G401.6 (cell line): ENCODE measurements around the gene CELA2A.
"Not testable (repeated sequence)": the region's sequence is repeated elsewhere in the genome, so short reads cannot be mapped to it uniquely, and the experiment has no call there.

Experiments
- FAIRE-seq: peaks from 2 replicates; lab custom pipeline; 2012; peaks lifted over from hg19 to GRCh38; lab: Jason Lieb, UNC

The CELA2A gene

GRCh38 chr1:15425521-15425920 is 31.0 kb upstream of the CELA2A start:
- FAIRE-seq: no peak

GRCh38 chr1:15425958-15426357 is 30.6 kb upstream of the CELA2A start:
- no peak for FAIRE-seq

GRCh38 chr1:15426492-15427279 is 29.8 kb upstream of the CELA2A start:
- FAIRE-seq: no peak

GRCh38 chr1:15427280-15427666 is 29.3 kb upstream of the CELA2A start:
- FAIRE-seq: no peak

GRCh38 chr1:15428252-15428651 is 28.3 kb upstream of the CELA2A start:
- FAIRE-seq: not testable (repeated sequence)

GRCh38 chr1:15428815-15429435 is 27.6 kb upstream of the CELA2A start:
- no peak for FAIRE-seq

DNA sequence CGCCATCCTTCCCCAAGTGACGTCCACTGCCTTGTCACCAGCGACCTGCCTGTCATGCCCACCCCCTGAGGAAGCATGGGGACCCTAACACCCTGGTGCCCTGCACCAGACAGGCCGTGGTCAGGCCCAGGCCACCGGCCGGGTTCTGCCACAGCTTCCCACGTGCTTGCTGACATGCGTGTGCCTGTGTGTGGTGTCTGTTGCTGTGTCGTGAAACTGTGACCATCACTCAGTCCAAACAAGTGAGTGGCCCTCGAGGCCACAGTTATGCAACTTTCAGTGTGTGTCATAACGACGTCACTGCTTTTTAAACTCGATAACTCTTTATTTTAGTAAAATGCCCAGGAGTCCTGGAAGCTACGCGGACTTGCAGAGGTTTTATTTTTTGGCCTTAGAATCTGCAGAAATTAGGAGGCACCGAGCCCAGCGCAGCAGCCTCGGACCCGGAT is 26.8 kb upstream of the CELA2A start:
- FAIRE-seq: no peak

DNA sequence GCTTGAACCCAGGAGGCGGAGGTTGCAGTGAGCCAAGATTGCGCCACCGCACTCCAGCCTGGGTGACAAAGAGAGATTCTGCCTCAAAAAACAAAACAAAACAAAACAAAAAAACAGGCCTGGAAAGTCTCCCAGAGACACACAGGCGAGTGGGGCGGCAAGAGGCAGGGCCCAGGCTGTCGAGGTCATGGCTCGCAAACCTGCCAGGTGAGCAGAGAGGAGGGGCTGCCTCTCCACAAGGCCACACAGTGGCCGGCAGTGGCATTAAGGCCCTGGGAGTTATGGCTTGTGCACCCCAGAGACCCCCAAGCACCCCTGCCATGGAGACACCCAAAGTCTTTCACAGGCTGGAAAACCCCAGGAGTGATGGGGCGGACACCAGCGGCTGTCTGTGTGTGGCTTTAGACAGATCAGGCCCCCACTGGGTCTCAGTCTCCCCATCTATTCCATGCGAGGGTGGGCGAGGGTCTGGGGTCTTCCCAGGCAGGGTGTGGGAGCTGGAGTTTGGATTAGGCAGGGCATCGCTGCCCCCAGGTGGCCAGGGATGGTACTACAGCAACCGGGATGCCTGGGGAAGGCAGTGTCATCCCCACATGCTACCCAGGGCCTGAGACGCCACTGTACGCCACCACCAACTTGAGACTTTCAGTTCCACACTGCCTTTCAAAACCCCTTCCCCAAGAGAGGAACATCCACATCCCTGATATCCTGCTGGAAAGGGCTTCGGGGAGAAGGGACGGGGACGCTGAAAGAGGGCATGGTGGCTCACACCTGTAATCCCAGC is 25.6 kb upstream of the CELA2A start:
- FAIRE-seq: no peak

- no peak for FAIRE-seq
Measured at GRCh38 chr1:15431571-15431948, 25.0 kb upstream of the CELA2A start.

DNA sequence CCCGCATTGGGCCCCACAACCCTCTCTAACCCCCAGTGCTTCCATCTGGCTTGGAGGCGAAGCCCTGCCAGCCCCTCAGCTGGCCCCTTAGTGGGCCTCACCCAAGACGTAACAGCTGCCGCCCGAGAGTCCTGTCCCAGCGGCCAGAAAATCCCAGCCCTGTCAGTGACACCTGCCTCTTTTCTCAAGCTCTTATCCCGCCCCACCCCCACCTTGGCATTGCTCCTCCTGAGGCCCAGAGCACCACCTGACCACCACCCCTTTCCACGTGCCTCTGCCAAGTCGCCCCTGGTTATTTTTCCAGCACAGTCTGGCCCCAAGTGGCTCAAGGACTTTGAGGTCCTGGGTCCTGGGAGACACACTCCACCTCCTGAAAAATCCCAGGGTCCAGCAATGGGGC is 24.2 kb upstream of the CELA2A start:
- no peak for FAIRE-seq

DNA sequence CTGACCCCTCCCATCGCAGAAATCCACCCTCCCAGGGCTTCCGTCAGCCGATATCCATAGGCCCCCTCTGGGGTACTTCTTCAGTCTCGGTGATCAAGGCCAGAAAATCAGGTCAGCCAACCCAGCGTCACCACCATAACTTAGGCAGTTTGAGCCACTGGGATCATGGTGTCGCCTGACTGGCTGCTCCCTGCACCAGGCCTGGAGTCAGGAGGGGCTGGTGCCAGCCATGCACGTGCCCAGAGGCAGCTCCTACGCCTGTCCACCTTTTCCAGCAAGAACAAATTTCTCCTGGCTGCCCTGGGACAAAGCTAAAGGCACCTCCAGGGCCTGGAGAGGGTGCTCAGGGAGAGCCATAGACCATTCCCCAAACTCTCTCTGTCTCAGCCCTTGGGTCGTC is 23.1 kb upstream of the CELA2A start:
- no peak for FAIRE-seq

DNA sequence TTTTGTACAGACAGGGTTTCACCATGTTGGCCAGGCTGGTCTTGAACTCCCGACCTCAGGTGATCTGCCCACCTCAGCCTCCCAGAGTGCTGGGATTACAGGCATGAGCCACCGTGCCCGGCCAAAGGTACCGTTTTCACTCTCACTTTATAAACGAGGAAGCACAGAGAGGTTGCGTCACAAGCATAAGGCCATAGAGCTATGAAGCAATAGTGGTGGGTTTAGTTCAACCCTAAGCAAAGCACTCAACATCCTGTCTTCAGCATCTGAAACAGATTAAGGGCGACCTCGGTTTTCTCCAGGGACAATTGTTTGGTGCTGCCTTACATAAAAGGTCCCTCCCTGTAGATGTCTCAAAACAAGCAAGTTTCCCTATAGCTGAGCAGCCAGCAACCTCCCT is 21.8 kb upstream of the CELA2A start:
- FAIRE-seq: not testable (repeated sequence)

GRCh38 chr1:15435239-15436077 is 21.1 kb upstream of the CELA2A start:
- FAIRE-seq: no peak

- FAIRE-seq: no peak
Measured at GRCh38 chr1:15436881-15437442, 19.6 kb upstream of the CELA2A start.

GRCh38 chr1:15439325-15439724 is 17.2 kb upstream of the CELA2A start:
- FAIRE-seq: no peak

GRCh38 chr1:15440357-15440756 is 16.2 kb upstream of the CELA2A start:
- no peak for FAIRE-seq

GRCh38 chr1:15441247-15441646 is 15.3 kb upstream of the CELA2A start:
- FAIRE-seq: no peak

- FAIRE-seq: no peak
Measured at GRCh38 chr1:15442119-15442518, 14.4 kb upstream of the CELA2A start.

GRCh38 chr1:15442759-15443158 is 13.8 kb upstream of the CELA2A start:
- no peak for FAIRE-seq

GRCh38 chr1:15443281-15443680 is 13.3 kb upstream of the CELA2A start:
- FAIRE-seq: no peak

DNA sequence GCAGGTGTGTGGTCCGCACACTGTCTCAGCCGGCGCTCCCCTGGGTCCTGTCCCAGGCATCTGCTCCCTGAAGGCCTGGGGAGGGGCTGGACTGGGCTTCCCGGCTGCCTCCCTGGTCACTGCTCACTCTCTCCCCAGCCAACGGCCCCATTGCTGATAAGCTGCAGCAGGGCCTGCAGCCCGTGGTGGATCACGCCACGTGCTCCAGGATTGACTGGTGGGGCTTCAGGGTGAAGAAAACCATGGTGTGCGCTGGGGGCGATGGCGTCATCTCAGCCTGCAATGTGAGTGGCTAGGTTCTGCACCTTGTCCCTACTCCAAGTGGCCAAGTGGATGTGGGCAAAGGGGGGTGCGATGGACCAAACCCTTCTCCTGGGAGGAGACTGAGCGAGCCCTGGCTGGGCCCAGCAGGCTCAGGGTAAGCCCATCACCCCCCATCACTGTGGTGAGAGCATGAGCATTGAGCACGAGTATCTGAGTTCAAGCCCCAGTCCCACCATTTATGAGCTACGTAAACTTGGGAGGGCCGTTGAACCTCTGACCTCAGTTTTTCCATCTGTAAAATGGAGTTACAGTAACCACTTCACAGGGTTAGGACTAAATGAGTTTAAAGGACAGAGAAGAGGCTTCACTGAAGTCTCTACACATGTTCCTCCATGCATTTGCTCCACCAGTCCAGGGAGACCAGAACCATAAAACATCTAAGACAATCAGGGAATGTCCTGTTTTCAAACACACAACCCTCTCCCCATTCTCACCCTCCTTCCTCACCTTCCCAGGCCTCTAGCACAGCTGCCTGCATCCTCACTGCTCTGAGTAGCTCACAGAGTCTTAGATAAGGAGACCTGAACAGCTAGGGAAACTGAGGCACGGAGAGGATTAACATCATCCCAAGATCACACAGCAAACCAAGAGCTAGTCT is 11.8 kb upstream of the CELA2A start:
- no peak for FAIRE-seq
